SK-N-SH treated with all-trans-retinoic acid at 6 μM for 48 hours (cell line): Measurements from ENCODE around the gene PPP1R12A.

ENCODE experiments used
- ATAC-seq: fragments of 200-7000 bp; cut with Tn5 transposase; 3 replicates; pipeline ENCODE4 v1.9.1; 2020; ENCODE audit warnings: mild to moderate bottlenecking, moderate library complexity
- ARNTL ChIP-seq: fragments of 450-650 bp; formaldehyde crosslinking; IDR thresholded peaks from 2 replicates; pipeline ENCODE4 v1.5.0; 2020; ENCODE audit warnings: low read depth, mild to moderate bottlenecking, moderate library complexity, borderline replicate concordance
- BACH2 ChIP-seq: fragments of 250-450 bp; sonication (Bioruptor Pico); IDR thresholded peaks from 2 replicates; pipeline ENCODE4 v1.9.0; 2021; ENCODE audit warnings: mild to moderate bottlenecking, borderline replicate concordance
- CREB5 ChIP-seq: fragments of 250-450 bp; sonication (Bioruptor Pico); IDR thresholded peaks from 2 replicates; pipeline ENCODE4 v1.5.1; 2020; ENCODE audit warnings: low read depth, mild to moderate bottlenecking, moderate library complexity
- CSDC2 ChIP-seq: fragments of 250-450 bp; sonication (Bioruptor Pico); IDR thresholded peaks from 2 replicates; pipeline ENCODE4 v1.5.0; 2020; ENCODE audit warnings: mild to moderate bottlenecking, moderate library complexity
- CSRNP3 ChIP-seq: fragments of 250-450 bp; sonication (Bioruptor Pico); IDR thresholded peaks from 2 replicates; pipeline ENCODE4 v1.5.1; 2021; ENCODE audit warnings: mild to moderate bottlenecking, moderate library complexity
- ISL1 ChIP-seq: fragments of 250-450 bp; sonication (Bioruptor Pico); IDR thresholded peaks from 2 replicates; pipeline ENCODE4 v2.1.2; 2022; ENCODE audit warnings: mild to moderate bottlenecking, moderate library complexity
- PATZ1 ChIP-seq: fragments of 250-450 bp; sonication (Bioruptor Pico); IDR thresholded peaks from 2 replicates; pipeline ENCODE4 v1.8.0; 2020; ENCODE audit warnings: mild to moderate bottlenecking, moderate library complexity, borderline replicate concordance
- POU6F1 ChIP-seq: fragments of 250-450 bp; sonication (Bioruptor Pico); IDR thresholded peaks from 2 replicates; pipeline ENCODE4 v1.8.0; 2021; ENCODE audit warnings: low read depth, mild to moderate bottlenecking, moderate library complexity, borderline replicate concordance
- PPARA ChIP-seq: fragments of 250-450 bp; sonication (Bioruptor Pico); IDR thresholded peaks from 2 replicates; pipeline ENCODE4 v1.5.0; 2020; ENCODE audit warnings: mild to moderate bottlenecking, borderline replicate concordance
- RARB ChIP-seq: fragments of 250-450 bp; sonication (Bioruptor Pico); IDR thresholded peaks from 2 replicates; pipeline ENCODE4 v1.8.0; 2021; ENCODE audit warnings: mild to moderate bottlenecking, moderate library complexity
- SNAI2 ChIP-seq: fragments of 250-450 bp; sonication (Bioruptor Pico); IDR thresholded peaks from 2 replicates; pipeline ENCODE4 v1.5.0; 2020; ENCODE audit warnings: mild to moderate bottlenecking, moderate library complexity
- TCF4 ChIP-seq: fragments of 250-450 bp; sonication (Bioruptor Pico); IDR thresholded peaks from 2 replicates; pipeline ENCODE4 v1.8.0; 2021; ENCODE audit warnings: mild to moderate bottlenecking, moderate library complexity, borderline replicate concordance
- TOX ChIP-seq: fragments of 250-450 bp; sonication (Bioruptor Pico); IDR thresholded peaks from 2 replicates; pipeline ENCODE4 v1.8.0; 2021; ENCODE audit warnings: mild to moderate bottlenecking, moderate library complexity, borderline replicate concordance
- TSHZ2 ChIP-seq: fragments of 250-450 bp; sonication (Bioruptor Pico); IDR thresholded peaks from 2 replicates; pipeline ENCODE4 v1.5.0; 2020; ENCODE audit warnings: mild to moderate bottlenecking, moderate library complexity
- ZC3H10 ChIP-seq: fragments of 250-450 bp; sonication (Bioruptor Pico); IDR thresholded peaks from 2 replicates; pipeline ENCODE4 v1.5.1; 2021; ENCODE audit warnings: mild to moderate bottlenecking, moderate library complexity
- ZFP3 ChIP-seq: fragments of 250-450 bp; sonication (Bioruptor Pico); IDR thresholded peaks from 2 replicates; pipeline ENCODE4 v1.5.0; 2020; ENCODE audit warnings: mild to moderate bottlenecking, moderate library complexity
- ZFP30 ChIP-seq: fragments of 450-650 bp; formaldehyde crosslinking; IDR thresholded peaks from 2 replicates; pipeline ENCODE4 v1.5.0; 2022; ENCODE audit warnings: mild to moderate bottlenecking, moderate library complexity
- ZNF565 ChIP-seq: fragments of 450-650 bp; formaldehyde crosslinking; conservative IDR thresholded peaks from 2 replicates; pipeline ENCODE4 v1.5.0; 2020; ENCODE audit warnings: low read depth, mild to moderate bottlenecking, moderate library complexity
- ZNF70 ChIP-seq: fragments of 450-650 bp; formaldehyde crosslinking; IDR thresholded peaks from 2 replicates; pipeline ENCODE4 v1.5.0; 2020; ENCODE audit warnings: mild to moderate bottlenecking, moderate library complexity
- ZNF8 ChIP-seq: fragments of 450-650 bp; formaldehyde crosslinking; IDR thresholded peaks from 2 replicates; pipeline ENCODE4 v1.5.0; 2020; ENCODE audit warnings: mild to moderate bottlenecking, moderate library complexity

Gene PPP1R12A

GRCh38 chr12:79895071-79895470 is 39.8 kb downstream of the PPP1R12A start:
- TF ChIP-seq SNAI2 (CRISPR knock-in tag) (no peak), ZNF565 (CRISPR knock-in tag) (no peak), PPARA (no peak), ISL1 (CRISPR knock-in tag) (no peak), ZNF8 (CRISPR knock-in tag) (no peak), TOX (CRISPR knock-in tag) (no peak), BACH2 (no peak), ZNF70 (no peak), ZFP3 (CRISPR knock-in tag) (no peak), TCF4 (CRISPR knock-in tag) (no peak), CSRNP3 (no peak), ZC3H10 (CRISPR knock-in tag) (no peak), CSDC2 (no peak), RARB (CRISPR knock-in tag) (no peak), POU6F1 (CRISPR knock-in tag) (no peak)
- TF ChIP-seq, all 23 proteins: peak for 0
- ATAC-seq: no peak

- no peak for ATAC-seq
- TF ChIP-seq PPARA (no peak), ZNF8 (CRISPR knock-in tag) (no peak), ISL1 (CRISPR knock-in tag) (no peak), CSDC2 (no peak), POU6F1 (CRISPR knock-in tag) (no peak), TSHZ2 (CRISPR knock-in tag) (no peak), ZNF565 (CRISPR knock-in tag) (no peak), TCF4 (CRISPR knock-in tag) (no peak), ZFP30 (CRISPR knock-in tag) (no peak), CSRNP3 (no peak), ZFP3 (CRISPR knock-in tag) (no peak), ARNTL (CRISPR knock-in tag) (no peak), CREB5 (CRISPR knock-in tag) (no peak), TOX (CRISPR knock-in tag) (no peak), ZC3H10 (CRISPR knock-in tag) (no peak), PATZ1 (no peak)
Measured at GRCh38 chr12:79891506-79892162, 43.3 kb downstream of the PPP1R12A start.
